K562 (cell line): ENCODE data around the gene ERP29. TPM values are rescaled to one million over a fixed set of nuclear protein-coding genes. Genes with fewer than 3 reads are reported as not detected.

Experiments used
- ATAC-seq: fragments of 200-7000 bp; cut with Tn5 transposase; 3 replicates; pipeline ENCODE4 v1.9.1; 2020; ENCODE audit warnings: moderate library complexity
- BruUV-seq: library from RNA; stranded (reverse); fragments of 400-500 nt; replicated peaks from 2 replicates; lab custom pipeline; 2021; lab: Mats Ljungman, UMichigan
- CTCF ChIA-PET: fragments of 300-600 bp; formaldehyde crosslinking; extraction: SDS; loops from one replicate; lab custom pipeline; 2021; ENCODE audit warnings: low intra/inter-chr PET ratio; lab: Yijun Ruan, JAX
- POLR2A ChIA-PET: fragments of 300-600, 350-650 bp; sonication (Branson Sonifier 250); formaldehyde crosslinking; extraction: SDS; loops from one replicate; lab custom pipeline; 2021; ENCODE audit warnings: antibody characterized with exemption, inconsistent platforms; lab: Yijun Ruan, JAX
- DNase-seq, 4 experiments: peaks; one replicate each; pipeline versions ENCODE4 v3.0.0 to v3.0.0-alpha.2; 2011 to 2018; ENCODE audit warnings: low spot score in 3 of 4, mixed read lengths in 3 of 4; ENCODE audit errors: extremely low read depth in 1 of 4
- FAIRE-seq: peaks from 2 replicates; lab custom pipeline; 2011; peaks lifted over from hg19 to GRCh38; lab: Jason Lieb, UNC
- H2AFZ ChIP-seq: 2 replicates; pipeline ENCODE4 v1.6.0; 2011; ENCODE audit warnings: low read depth, low read length, control low read depth, inconsistent platforms
- H3K27ac ChIP-seq: fragments of 200-600 bp; 3 replicates; pipeline ENCODE4 v1.8.0; 2011; ENCODE audit warnings: low read depth, mild to moderate bottlenecking, control low read depth, inconsistent platforms, low read length, moderate library complexity, mixed read lengths; ENCODE audit errors: extremely low read depth
- H3K27me3 ChIP-seq, 2 experiments: fragments of 300-600 bp in 1 of 2; 2 replicates in 1 of 2; 3 replicates in 1 of 2; pipeline versions ENCODE4 v1.6.0 to v1.8.0; 2011; ENCODE audit warnings: inconsistent platforms in 2 of 2, low read length in 2 of 2, mild to moderate bottlenecking in 1 of 2, mixed read lengths in 1 of 2, moderate library complexity in 1 of 2; ENCODE audit not compliant: control insufficient read depth in 2 of 2, insufficient read depth in 2 of 2
- H3K36me3 ChIP-seq: fragments of 300-600 bp; 3 replicates; pipeline ENCODE4 v1.8.0; 2011; ENCODE audit warnings: mild to moderate bottlenecking, low read length, inconsistent platforms; ENCODE audit not compliant: control insufficient read depth, insufficient read depth
- H3K4me1 ChIP-seq, 2 experiments: fragments of 200-600 bp in 1 of 2; replicated peaks in 1 of 2; 2 replicates in 1 of 2; 3 replicates in 1 of 2; pipeline versions ENCODE4 v1.5.1 to v1.8.0; 2011; ENCODE audit warnings: inconsistent platforms in 2 of 2, low read length in 2 of 2, mild to moderate bottlenecking in 1 of 2, mixed read lengths in 1 of 2, moderate library complexity in 1 of 2; ENCODE audit not compliant: control insufficient read depth in 2 of 2, insufficient read depth in 2 of 2
- H3K4me2 ChIP-seq: 2 replicates; pipeline ENCODE4 v1.6.1; 2011; ENCODE audit warnings: low read length, control low read depth, inconsistent platforms, mixed read lengths; ENCODE audit not compliant: insufficient read depth
- H3K4me3 ChIP-seq: fragments of 200-600 bp; sonication (generic), shearing (Covaris generic); 2 replicates; pipeline ENCODE4 v1.5.1; 2016; ENCODE audit warnings: control low read depth, inconsistent platforms
- H3K79me2 ChIP-seq: fragments of 200-600 bp; 3 replicates; pipeline ENCODE4 v1.8.0; 2011; ENCODE audit warnings: low read length, inconsistent platforms; ENCODE audit not compliant: control insufficient read depth, insufficient read depth
- H3K9ac ChIP-seq, 2 experiments: 2 replicates each; pipeline versions ENCODE4 v1.6.0 to v1.6.1; 2011; ENCODE audit warnings: low read depth in 2 of 2, low read length in 2 of 2, control low read depth in 1 of 2, inconsistent platforms in 1 of 2, mild to moderate bottlenecking in 1 of 2, mixed read lengths in 1 of 2; ENCODE audit not compliant: insufficient read depth in 1 of 2
- H3K9me1 ChIP-seq: one replicate; pipeline ENCODE4 v1.6.0; 2011; ENCODE audit warnings: inconsistent platforms, mild to moderate bottlenecking, low read length, moderate library complexity; ENCODE audit not compliant: control insufficient read depth, insufficient read depth
- H3K9me3 ChIP-seq: replicated peaks from 2 replicates; pipeline ENCODE4 v1.5.1; 2011; ENCODE audit warnings: low read depth, low read length, inconsistent platforms; ENCODE audit not compliant: control insufficient read depth, insufficient read depth
- H4K20me1 ChIP-seq: replicated peaks from 2 replicates; pipeline ENCODE4 v1.6.1; 2011; ENCODE audit warnings: low read length, inconsistent platforms, mixed read lengths; ENCODE audit not compliant: control insufficient read depth, insufficient read depth
- PTBP1 ChIP-seq: fragments of 200-400 bp; formaldehyde crosslinking; IDR thresholded peaks from 2 replicates; pipeline ENCODE4 v1.6.1; 2017; ENCODE audit warnings: low read depth, low read length
- ZNF75A ChIP-seq: fragments of 450-650 bp; formaldehyde crosslinking; IDR thresholded peaks from 2 replicates; pipeline ENCODE4 v1.4.0; 2020; ENCODE audit warnings: mild to moderate bottlenecking
- WGBS: fragments of 100-300 bp; shearing (Covaris generic); methylation state at CpG from one replicate; pipeline ENCODE4 v1.1.6; 2016; ENCODE audit warnings: low coverage, mixed read lengths; ENCODE audit not compliant: insufficient coverage; ENCODE audit errors: missing lambda C conversion rate; 5-methylcytosine and 5-hydroxymethylcytosine counted together
- in situ Hi-C: fragments of 300-500 bp; cut with MboI; formaldehyde crosslinking; loops from 4 replicates; pipeline ENCODE4 v1.15.0; 2018; ENCODE audit warnings: inconsistent platforms, mixed read lengths
- intact Hi-C: fragments of 100-400 bp; cut with micrococcal nuclease; formaldehyde crosslinking; loops from 2 replicates; pipeline ENCODE4 v1.14.2; 2022
- polyA plus RNA-seq, 8 experiments: library from polyadenylated mRNA; depleted of rRNA in 4 of 8; stranded (reverse) in 5 of 8; unstranded in 3 of 8; fragments of >200 nt; fragmentation: Nextera tagmentation in 2 of 8; fragmentation: Illumina TruSeq in 1 of 8; extraction: Ambion mirVana in 2 of 8; extraction: Trizol in 1 of 8; gene quantifications; 2 replicates each; pipeline versions ENCODE4 v1.2.1 to v1.2.3, GENCODE V29; 2011 to 2014; ENCODE audit warnings: inconsistent platforms in 1 of 8, missing spikeins in 1 of 8
- total RNA-seq, 7 experiments: library from RNA; depleted of rRNA in 6 of 7; stranded (reverse); fragments of >200 nt in 6 of 7; fragmentation: Illumina TruSeq in 2 of 7; extraction: Trizol in 2 of 7; gene quantifications; 2 replicates each; pipeline versions ENCODE4 v1.2.1 to v1.2.3, GENCODE V29; 2011 to 2021; ENCODE audit warnings: low replicate concordance in 1 of 7
- TF ChIP-seq, protein P1 (sequence below): fragments of 250-450 bp; sonication (Bioruptor Pico); IDR thresholded peaks from 2 replicates; pipeline ENCODE4 v1.4.0; 2020; ENCODE audit warnings: mild to moderate bottlenecking

The ERP29 gene
- total and polyA plus RNA-seq, 9 of the 15 experiments (the other 6 are each of a cell fraction or from before 2014, with no cell fraction given): 42.4 to 146 (median 111) TPM

DNA sequence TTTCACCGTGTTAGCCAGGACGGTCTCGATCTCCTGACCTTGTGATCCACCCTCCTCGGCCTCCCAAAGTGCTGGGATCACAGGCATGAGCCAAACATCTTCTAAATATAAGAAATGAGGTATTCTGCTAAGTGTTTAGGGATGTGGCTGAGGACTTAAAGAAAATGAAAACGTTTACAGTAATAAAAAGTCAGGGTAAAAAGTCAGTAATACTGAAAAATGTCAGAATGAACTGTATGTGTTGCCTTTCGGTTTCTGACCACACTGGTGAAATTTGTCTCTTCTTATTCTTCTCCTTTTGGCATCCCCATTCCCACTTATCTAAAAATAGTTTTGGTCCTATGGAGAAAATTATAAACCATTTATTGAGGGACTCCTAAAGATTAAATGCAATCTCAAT, 20.8 kb upstream of the ERP29 start:
- WGBS: 62% methylated on average over 6 of the region's 6 CpGs
- Histone ChIP-seq H2AFZ (no peak overlapping the region), H3K27ac (no peak overlapping the region), H3K9me1 (peaks cover 3% of the 10 kb centered on the region), H3K79me2 (peaks cover 10% of the 10 kb centered on the region), H3K4me3 (no peak overlapping the region), H3K4me1 (peaks cover 9 to 27% of the 10 kb centered on the region in 2 experiments; a peak in 3 of 5 replicates), H3K4me2 (no peak overlapping the region), H3K36me3 (no peaks in the 10 kb centered on the region; the same call in 1 of the 3 replicates), H3K9me3 (no peaks in the 10 kb centered on the region; the same call in 1 of the 2 replicates), H3K27me3 (no peaks in the 10 kb centered on the region), H4K20me1 (no peaks in the 10 kb centered on the region), H3K9ac (no peak overlapping the region; a peak in 1 of 4 replicates)
- POLR2A ChIA-PET: interaction anchor here (1.4 to 1.7 kb wide), 2 partner anchors 10 to 20 kb away, joined by 4 read pairs; no protein-coding TSS in a partner anchor
- intact Hi-C loops: no loop called here
- CTCF ChIA-PET: no interaction called here
- FAIRE-seq (no peak), DNase-seq (no peak), ATAC-seq (no peak)
- in situ Hi-C loops: no loop called here
- BruUV-seq: no TSS peak
- TF ChIP-seq ZNF75A (CRISPR knock-in tag) (no peak), PTBP1 (no peak)
- TF ChIP-seq, protein P1, sequence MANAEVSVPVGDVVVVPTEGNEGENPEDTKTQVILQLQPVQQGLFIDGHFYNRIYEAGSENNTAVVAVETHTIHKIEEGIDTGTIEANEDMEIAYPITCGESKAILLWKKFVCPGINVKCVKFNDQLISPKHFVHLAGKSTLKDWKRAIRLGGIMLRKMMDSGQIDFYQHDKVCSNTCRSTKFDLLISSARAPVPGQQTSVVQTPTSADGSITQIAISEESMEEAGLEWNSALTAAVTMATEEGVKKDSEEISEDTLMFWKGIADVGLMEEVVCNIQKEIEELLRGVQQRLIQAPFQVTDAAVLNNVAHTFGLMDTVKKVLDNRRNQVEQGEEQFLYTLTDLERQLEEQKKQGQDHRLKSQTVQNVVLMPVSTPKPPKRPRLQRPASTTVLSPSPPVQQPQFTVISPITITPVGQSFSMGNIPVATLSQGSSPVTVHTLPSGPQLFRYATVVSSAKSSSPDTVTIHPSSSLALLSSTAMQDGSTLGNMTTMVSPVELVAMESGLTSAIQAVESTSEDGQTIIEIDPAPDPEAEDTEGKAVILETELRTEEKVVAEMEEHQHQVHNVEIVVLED (CRISPR knock-in tag): no peak
